ENCODE measurements around the gene ANO7.

- TF ChIP-seq JUND (IDR thresholded peaks at IDR 0.05): no peak
- TF ChIP-seq, protein P1, sequence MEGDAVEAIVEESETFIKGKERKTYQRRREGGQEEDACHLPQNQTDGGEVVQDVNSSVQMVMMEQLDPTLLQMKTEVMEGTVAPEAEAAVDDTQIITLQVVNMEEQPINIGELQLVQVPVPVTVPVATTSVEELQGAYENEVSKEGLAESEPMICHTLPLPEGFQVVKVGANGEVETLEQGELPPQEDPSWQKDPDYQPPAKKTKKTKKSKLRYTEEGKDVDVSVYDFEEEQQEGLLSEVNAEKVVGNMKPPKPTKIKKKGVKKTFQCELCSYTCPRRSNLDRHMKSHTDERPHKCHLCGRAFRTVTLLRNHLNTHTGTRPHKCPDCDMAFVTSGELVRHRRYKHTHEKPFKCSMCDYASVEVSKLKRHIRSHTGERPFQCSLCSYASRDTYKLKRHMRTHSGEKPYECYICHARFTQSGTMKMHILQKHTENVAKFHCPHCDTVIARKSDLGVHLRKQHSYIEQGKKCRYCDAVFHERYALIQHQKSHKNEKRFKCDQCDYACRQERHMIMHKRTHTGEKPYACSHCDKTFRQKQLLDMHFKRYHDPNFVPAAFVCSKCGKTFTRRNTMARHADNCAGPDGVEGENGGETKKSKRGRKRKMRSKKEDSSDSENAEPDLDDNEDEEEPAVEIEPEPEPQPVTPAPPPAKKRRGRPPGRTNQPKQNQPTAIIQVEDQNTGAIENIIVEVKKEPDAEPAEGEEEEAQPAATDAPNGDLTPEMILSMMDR (IDR thresholded peaks at IDR 0.05 in 2 of 3, conservative IDR thresholded peaks at IDR 0.05 in 1 of 3; ENCODE audit: borderline replicate concordance in 1 of 3, insufficient read depth in 1 of 3, low read depth in 2 of 3, low read length in 2 of 3): no peak
- no peak for TF ChIP-seq ZNF274 (IDR thresholded peaks at IDR 0.05; ENCODE audit: low read depth, low read length)
- no peak for TF ChIP-seq EZH2 (IDR thresholded peaks at IDR 0.05)
- no peak for TF ChIP-seq POLR2AphosphoS5 (IDR thresholded peaks at IDR 0.05; ENCODE audit: low read depth, low read length)
- no peak for TF ChIP-seq YY1 (IDR thresholded peaks at IDR 0.05; ENCODE audit: extremely low read depth, insufficient replicate concordance, low read depth, low read length)
- no peak for TF ChIP-seq POLR2A (IDR thresholded peaks at IDR 0.05; ENCODE audit: borderline replicate concordance, extremely low read depth, insufficient read depth, insufficient read length)
- no peak for TF ChIP-seq EZH2phosphoT487 (IDR thresholded peaks at IDR 0.05; ENCODE audit: borderline replicate concordance)
- TF ChIP-seq TCF7L2 (IDR thresholded peaks at IDR 0.05; ENCODE audit: borderline replicate concordance, extremely low read depth, insufficient read depth, insufficient read length): no peak
- no peak for TF ChIP-seq REST (IDR thresholded peaks at IDR 0.05; ENCODE audit: low read depth)
- no peak for TF ChIP-seq ELF1 (IDR thresholded peaks at IDR 0.05; ENCODE audit: borderline replicate concordance, low read depth)
- no peak for TF ChIP-seq FOSL1 (IDR thresholded peaks at IDR 0.05; ENCODE audit: low read depth)
- TF ChIP-seq MAX (IDR thresholded peaks at IDR 0.05): no peak
- TF ChIP-seq RAD21 (IDR thresholded peaks at IDR 0.05; ENCODE audit: low read depth): no peak
Measured at GRCh38 chr2:241256168-241256545, 67.7 kb downstream of the ANO7 start.
